ENCODE results near the gene ZNF254.
"Not testable (repeated sequence)": the region's sequence is repeated elsewhere in the genome, so short reads cannot be mapped to it uniquely, and the experiment has no call there.

ZNF254 gene

GRCh38 chr19:24072720-24073119, 14.3 kb upstream of the ZNF254 start:
- no peak for DNase-seq (ENCODE audit: low read depth in 2 of 2)

- DNase-seq (ENCODE audit: low read depth in 2 of 2): no peak
Measured at GRCh38 chr19:24073807-24074206, 13.2 kb upstream of the ZNF254 start.

GRCh38 chr19:24074720-24075454, 12.1 kb upstream of the ZNF254 start:
- DNase-seq (ENCODE audit: low read depth in 2 of 2): no peak

- not testable (repeated sequence) for DNase-seq (ENCODE audit: low read depth in 2 of 2)
Measured at GRCh38 chr19:24075530-24075929, 11.5 kb upstream of the ZNF254 start.

GRCh38 chr19:24078680-24079079, 8.3 kb upstream of the ZNF254 start:
- no peak for DNase-seq (ENCODE audit: low read depth in 2 of 2)

- DNase-seq (ENCODE audit: low read depth in 2 of 2): no peak
Measured at GRCh38 chr19:24081056-24081455, 5.9 kb upstream of the ZNF254 start.

GRCh38 chr19:24098359-24098758, 11.4 kb downstream of the ZNF254 start:
- no peak for DNase-seq (ENCODE audit: low read depth in 2 of 2)

GRCh38 chr19:24099829-24100228, 12.8 kb downstream of the ZNF254 start:
- no peak for DNase-seq (ENCODE audit: low read depth in 2 of 2)

GRCh38 chr19:24100597-24100996, 13.6 kb downstream of the ZNF254 start:
- DNase-seq (ENCODE audit: low read depth in 2 of 2): not testable (repeated sequence)

GRCh38 chr19:24101459-24102115, 14.6 kb downstream of the ZNF254 start:
- DNase-seq (ENCODE audit: low read depth in 2 of 2): no peak

- no peak for DNase-seq (ENCODE audit: low read depth in 2 of 2)
Measured at GRCh38 chr19:24127601-24128000, 40.6 kb downstream of the ZNF254 start.

GRCh38 chr19:24140099-24140498, 53.1 kb downstream of the ZNF254 start:
- DNase-seq (ENCODE audit: low read depth in 2 of 2): no peak

GRCh38 chr19:24140591-24140990, 53.6 kb downstream of the ZNF254 start:
- no peak for DNase-seq (ENCODE audit: low read depth in 2 of 2)

- no peak for DNase-seq (ENCODE audit: low read depth in 2 of 2)
Measured at GRCh38 chr19:24141612-24142011, 54.6 kb downstream of the ZNF254 start.

- no peak for DNase-seq (ENCODE audit: low read depth in 2 of 2)
Measured at GRCh38 chr19:24142771-24143170, 55.8 kb downstream of the ZNF254 start.

- no peak for DNase-seq (ENCODE audit: low read depth in 2 of 2)
Measured at GRCh38 chr19:24159707-24160106, 72.7 kb downstream of the ZNF254 start.

GRCh38 chr19:24166055-24166454, 79.1 kb downstream of the ZNF254 start:
- no peak for DNase-seq (ENCODE audit: low read depth in 2 of 2)

- DNase-seq (ENCODE audit: low read depth in 2 of 2): no peak
Measured at GRCh38 chr19:24173882-24174281, 86.9 kb downstream of the ZNF254 start.

- DNase-seq (ENCODE audit: low read depth in 2 of 2): no peak
Measured at GRCh38 chr19:24177686-24178085, 90.7 kb downstream of the ZNF254 start.

GRCh38 chr19:24178207-24178606, 91.2 kb downstream of the ZNF254 start:
- no peak for DNase-seq (ENCODE audit: low read depth in 2 of 2)

Measured in stimulated activated CD4-positive, alpha-beta T cell treated with anti-CD3 and anti-CD28 coated beads, Interleukin-4, amount 100 ng/mL, for 48 hours (primary cell).